ENCODE measurements around the gene SDF4.

- TF ChIP-seq NANOG (IDR thresholded peaks at IDR 0.05; ENCODE audit: borderline replicate concordance), result no peak
- no peak for TF ChIP-seq CTCF (conservative IDR thresholded peaks at IDR 0.05; ENCODE audit: low read depth in 2 of 2)
- no peak for TF ChIP-seq EZH2phosphoT487 (IDR thresholded peaks at IDR 0.05; ENCODE audit: unreplicated experiment)
- no peak for TF ChIP-seq EZH2 (IDR thresholded peaks at IDR 0.05; ENCODE audit: low read depth, unreplicated experiment)
- no peak for TF ChIP-seq ETS1 (IDR thresholded peaks at IDR 0.05)
- TF ChIP-seq POLR2AphosphoS5 (IDR thresholded peaks at IDR 0.05; ENCODE audit: low read depth), result no peak
- TF ChIP-seq ZNF331 (CRISPR knock-in tag; IDR thresholded peaks at IDR 0.05; ENCODE audit: low read depth), result no peak
- TF ChIP-seq REST (IDR thresholded peaks at IDR 0.05; ENCODE audit: unreplicated experiment), result no peak
Observed at GRCh38 chr1:1176931-1177330, 54.9 kb downstream of the SDF4 start.
